Medulla oblongata (tissue), 1 donor: ENCODE results near the gene KRTAP2-4.
"Not testable (repeated sequence)": the region's sequence is repeated elsewhere in the genome, so short reads cannot be mapped to it uniquely, and the experiment has no call there.

Source experiments
- DNase-seq: peaks from one replicate; pipeline ENCODE4 v3.0.0-alpha.2; 2015; ENCODE audit errors: extremely low spot score

Gene KRTAP2-4

GRCh38 chr17:41037853-41038350 lies 27.8 kb downstream of the KRTAP2-4 start:
- no peak for DNase-seq

GRCh38 chr17:41034346-41034935 lies 31.2 kb downstream of the KRTAP2-4 start, which contains the start of gene KRTAP1-3:
KRTAP1-3 (minus strand) TSS chr17:41034874; CDS start chr17:41034821, 53 bp downstream.
- not testable (repeated sequence) for DNase-seq

GRCh38 chr17:41029633-41030245 lies 35.9 kb downstream of the KRTAP2-4 start, which contains the start of gene KRTAP1-4:
KRTAP1-4 (minus strand) TSS chr17:41030195; CDS start chr17:41030078, 117 bp downstream.
- no peak for DNase-seq

GRCh38 chr17:41026715-41027471 lies 38.8 kb downstream of the KRTAP2-4 start, which contains the start of gene KRTAP1-5:
KRTAP1-5 (minus strand) TSS chr17:41027208; CDS start chr17:41027155, 53 bp downstream.
- no peak for DNase-seq

GRCh38 chr17:41024697-41025096 lies 41.0 kb downstream of the KRTAP2-4 start:
- no peak for DNase-seq

- DNase-seq = no peak
Observed at GRCh38 chr17:41020336-41020735, 45.3 kb downstream of the KRTAP2-4 start.

GRCh38 chr17:41019415-41019814 lies 46.3 kb downstream of the KRTAP2-4 start:
- no peak for DNase-seq

GRCh38 chr17:41018541-41018940 lies 47.1 kb downstream of the KRTAP2-4 start:
- no peak for DNase-seq

- DNase-seq = no peak
Observed at GRCh38 chr17:41016578-41017215, 49.0 kb downstream of the KRTAP2-4 start.

- DNase-seq = no peak
Observed at GRCh38 chr17:41015454-41015853, 50.2 kb downstream of the KRTAP2-4 start.
